NCI-H1436 treated with DMSO at 0.1 percent for 48 hours (cell line): Measurements from ENCODE around the gene CELSR1.

Experiments used
- DNase-seq: peaks from one replicate; lab custom pipeline; 2025; lab: John Stamatoyannopoulos, UW

The CELSR1 gene

GRCh38 chr22:46442217-46442853, 95.1 kb downstream of the CELSR1 start:
- no peak for DNase-seq

- no peak for DNase-seq
Measured at GRCh38 chr22:46439576-46440465, 97.6 kb downstream of the CELSR1 start.

DNA sequence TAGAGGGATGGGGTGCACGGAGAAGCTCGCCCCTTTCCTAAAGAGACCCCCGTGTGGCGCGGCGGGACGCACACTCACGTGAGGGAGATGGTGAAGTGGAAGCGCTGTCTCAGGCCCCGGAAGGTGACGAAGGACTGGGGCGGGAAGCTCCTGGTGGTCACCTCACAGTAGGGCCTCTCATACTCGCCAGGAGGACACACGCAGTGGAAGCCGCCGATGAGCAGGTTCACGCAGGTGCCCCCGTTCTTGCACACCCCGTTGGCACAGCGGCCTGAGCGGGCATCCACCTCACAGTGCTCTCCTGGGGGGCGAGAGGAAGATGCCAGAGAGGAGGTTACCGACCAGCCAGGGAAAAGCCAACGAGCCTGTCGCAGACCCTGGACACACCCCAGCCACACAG, 98.3 kb downstream of the CELSR1 start:
- DNase-seq: no peak

DNA sequence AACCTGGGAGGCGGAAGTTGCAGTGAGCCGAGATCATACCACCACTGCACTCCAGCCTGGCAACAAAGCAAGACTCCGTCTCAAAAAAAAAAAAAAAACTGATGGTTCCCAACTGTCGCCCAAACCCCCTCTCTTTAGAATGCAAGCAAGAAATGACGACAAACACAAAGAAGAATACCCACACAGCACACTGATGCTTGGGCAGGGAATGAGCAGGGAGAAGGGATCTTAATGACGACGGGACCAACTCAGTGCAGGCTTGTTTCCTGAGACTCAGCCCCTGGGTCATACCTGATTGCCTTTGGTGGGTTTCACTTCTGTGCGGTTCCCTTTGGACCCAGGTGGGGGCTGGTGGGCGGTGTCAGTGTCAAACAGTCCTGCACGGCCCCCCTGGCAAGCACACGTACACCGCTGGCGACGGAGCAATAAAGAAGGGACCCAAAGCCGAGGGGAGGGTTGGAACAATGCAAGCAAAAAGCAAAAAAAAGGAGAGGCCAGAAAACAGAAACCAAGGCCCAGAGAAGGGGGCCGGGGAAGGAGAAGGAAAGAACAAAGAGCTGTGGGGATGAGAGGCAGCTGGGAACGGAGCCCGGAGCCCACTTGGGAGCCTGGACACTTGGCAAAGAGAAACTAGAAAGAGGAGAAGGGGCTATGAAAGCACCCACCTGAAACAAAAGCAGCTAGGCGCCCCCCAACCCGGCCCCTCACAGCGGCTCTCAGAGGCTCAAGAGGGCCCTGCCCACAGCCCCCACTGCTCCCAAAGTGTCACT, 99.6 kb downstream of the CELSR1 start:
- DNase-seq: no peak

DNA sequence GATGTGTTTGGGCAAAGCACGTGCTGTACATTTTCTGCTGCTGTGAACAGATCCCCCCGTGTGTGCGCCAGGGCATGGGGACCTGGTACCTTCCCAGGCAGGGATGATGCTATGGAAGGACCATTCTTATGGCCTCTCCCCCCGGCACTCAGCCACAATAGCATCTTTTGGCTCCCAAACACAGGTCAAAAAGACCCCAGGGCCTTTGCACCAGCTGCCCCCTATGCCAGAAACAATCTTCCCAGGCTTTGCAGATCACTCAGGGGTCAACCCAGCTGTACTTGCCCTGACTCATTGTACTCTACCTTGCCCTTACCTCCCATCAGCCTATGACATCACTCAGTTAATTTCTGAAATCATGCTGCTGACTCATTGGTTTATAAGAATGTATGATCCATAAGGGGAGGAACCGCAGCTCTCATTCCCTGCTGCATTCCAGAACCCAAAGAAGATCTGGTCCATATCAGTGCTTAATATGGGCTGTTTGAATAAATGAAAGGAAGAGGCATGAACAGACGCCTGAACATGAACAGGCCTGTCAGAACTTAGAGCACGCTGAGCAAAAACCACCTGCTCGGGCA, 100.7 kb downstream of the CELSR1 start:
- no peak for DNase-seq

GRCh38 chr22:46433318-46433717, 104.1 kb downstream of the CELSR1 start:
- no peak for DNase-seq

DNA sequence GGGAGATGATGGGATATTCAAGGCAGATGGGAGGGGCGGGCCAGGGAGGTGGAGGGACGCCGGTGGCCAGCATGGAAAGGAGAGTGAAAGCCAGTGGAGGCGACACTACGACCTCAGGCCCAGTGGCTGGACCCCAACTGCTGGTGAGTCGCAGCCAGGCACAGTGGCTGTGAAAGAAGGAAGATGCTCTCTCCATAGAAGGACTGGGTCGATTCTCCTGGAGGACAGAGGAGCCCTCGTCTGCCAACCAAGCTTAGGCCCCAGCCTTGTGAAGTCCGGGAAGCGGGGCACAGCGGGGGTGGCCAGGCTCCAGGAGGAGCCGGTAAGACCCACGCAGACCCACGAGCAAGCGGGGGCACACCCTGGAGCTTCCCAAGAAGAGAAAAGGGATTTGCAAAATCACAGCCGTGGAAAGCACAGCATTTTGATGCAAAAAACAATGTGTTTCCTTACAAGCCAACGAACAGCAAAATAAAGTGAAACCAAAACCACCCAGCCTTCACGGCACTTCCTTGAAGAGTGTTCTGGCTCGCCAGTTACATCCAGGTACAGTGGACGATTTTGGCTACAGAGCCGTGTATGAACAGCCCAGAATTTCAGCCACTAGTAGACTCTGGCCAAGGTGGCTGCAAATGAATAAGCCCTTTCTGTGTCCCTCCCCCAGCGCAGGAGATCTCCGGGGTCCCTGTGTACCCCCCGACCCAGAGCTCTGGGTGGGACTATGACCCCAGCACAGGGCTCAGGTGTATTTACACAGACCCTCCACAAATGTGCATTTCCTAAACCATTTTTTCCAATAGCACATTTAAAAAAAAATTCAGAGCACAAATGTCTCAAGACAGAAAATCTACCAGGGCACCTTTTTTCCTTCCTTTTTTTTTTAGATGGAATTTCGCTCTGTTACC, 105.0 kb downstream of the CELSR1 start:
- DNase-seq: no peak

GRCh38 chr22:46430961-46431838, 106.2 kb downstream of the CELSR1 start:
- no peak for DNase-seq

DNA sequence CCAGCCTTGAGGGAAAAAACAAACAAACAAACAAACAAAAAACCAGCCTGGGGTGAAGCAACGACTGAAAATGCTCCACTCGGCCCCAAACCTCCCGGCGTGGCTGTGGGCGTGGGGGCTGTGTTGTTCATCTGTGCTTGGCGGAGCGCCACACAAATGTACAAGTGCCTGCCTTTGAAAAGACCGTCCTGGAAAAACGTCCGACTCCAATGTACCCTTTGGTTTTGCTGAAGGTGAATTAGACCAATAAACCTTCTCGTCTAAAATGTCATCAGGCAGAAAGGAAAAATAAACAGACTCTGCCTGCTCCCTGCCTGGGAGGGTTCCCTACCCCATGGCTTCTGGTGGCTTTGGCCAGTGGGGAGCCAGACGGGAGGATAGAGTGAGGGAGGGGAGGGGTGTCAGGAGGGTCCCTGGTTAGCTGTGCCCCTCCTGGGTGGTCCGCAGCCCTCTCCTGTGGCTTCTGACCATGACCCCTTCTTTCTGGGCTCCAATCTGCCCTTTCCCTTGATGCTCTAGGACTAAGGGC, 108.0 kb downstream of the CELSR1 start:
- DNase-seq: no peak

- no peak for DNase-seq
Measured at GRCh38 chr22:46428602-46429324, 108.7 kb downstream of the CELSR1 start.

GRCh38 chr22:46428171-46428570, 109.2 kb downstream of the CELSR1 start:
- no peak for DNase-seq

DNA sequence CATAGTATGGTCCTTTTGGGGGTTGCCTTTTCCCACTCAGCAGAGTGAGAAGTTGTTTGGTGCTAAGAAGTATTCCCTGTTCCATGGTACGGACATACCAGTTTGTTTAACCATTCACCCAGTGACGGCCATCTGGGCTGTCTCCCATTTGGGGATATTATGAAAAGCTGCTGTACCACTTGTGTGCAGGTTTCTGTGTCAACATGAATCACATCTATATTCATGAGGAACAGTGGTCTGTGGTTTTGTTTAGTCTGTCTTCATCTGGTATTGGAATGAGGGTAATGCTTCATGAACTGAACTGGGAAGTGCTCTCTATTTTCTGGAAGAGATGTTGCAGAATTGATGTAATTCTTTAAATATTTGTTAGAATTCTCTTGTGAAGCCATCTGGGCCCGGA, 112.4 kb downstream of the CELSR1 start:
- no peak for DNase-seq

DNA sequence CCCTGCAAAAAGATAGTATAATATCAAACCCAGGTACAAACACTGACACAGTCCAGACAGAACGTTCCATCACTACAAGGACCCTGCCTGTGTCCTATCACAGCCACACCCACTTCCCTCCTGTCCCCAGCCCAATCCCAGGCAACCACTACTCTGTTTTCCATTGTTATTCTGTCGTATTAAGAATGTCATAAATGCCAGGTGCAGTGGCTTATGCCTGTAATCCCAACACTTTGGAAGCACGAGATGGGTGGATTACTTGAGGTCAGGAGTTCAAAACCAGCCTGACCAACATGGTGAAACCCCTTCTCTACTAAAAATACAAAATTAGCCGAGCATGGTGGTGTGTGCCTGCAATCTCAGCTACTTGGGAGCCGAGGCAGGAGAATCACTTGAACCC, 112.9 kb downstream of the CELSR1 start:
- no peak for DNase-seq

DNA sequence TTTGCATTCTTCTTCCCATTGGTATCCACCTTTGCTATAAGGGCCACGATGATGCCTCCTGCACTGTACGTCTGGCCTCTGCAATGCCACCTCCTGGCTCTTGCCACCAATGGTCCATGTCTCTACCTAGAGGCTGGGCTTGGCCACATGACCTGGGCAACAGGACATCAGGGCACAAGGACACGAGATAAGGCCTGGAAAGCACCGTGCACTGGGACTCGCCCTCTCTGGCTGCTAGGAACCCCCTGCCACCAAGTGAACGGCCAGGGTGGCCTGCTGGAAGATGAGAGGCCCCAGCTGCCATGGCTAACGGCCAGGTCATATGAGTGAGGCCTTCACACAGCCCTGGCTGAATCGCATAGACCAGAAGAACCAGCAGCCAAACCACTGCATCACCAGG, 114.5 kb downstream of the CELSR1 start:
- DNase-seq: no peak

- DNase-seq: no peak
Measured at GRCh38 chr22:46421267-46421666, 116.2 kb downstream of the CELSR1 start.

GRCh38 chr22:46419754-46420571, 117.5 kb downstream of the CELSR1 start:
- no peak for DNase-seq

- DNase-seq: no peak
Measured at GRCh38 chr22:46418827-46419226, 118.6 kb downstream of the CELSR1 start.

GRCh38 chr22:46417769-46418168, 119.7 kb downstream of the CELSR1 start:
- DNase-seq: no peak
